Fibroblast of lung (primary cell): Measurements from ENCODE around the gene COL4A2.

Experiments used
- CTCF ChIP-seq, 2 donors: IDR thresholded peaks in 1 of 2; conservative IDR thresholded peaks in 1 of 2; 1 replicate in 1 of 2; 2 replicates in 1 of 2; pipeline ENCODE4 v1.5.1; 2011 to 2012; ENCODE audit warnings: low read length in 2 of 2, control low read depth in 1 of 2, inconsistent platforms in 1 of 2, low read depth in 1 of 2, mild to moderate bottlenecking in 1 of 2
- EZH2 ChIP-seq: IDR thresholded peaks from 2 replicates; pipeline ENCODE4 v1.5.1; 2012; ENCODE audit warnings: low read length, control low read depth, mild to moderate bottlenecking; ENCODE audit errors: missing control alignments

- no peak for TF ChIP-seq CTCF (conservative IDR thresholded peaks at IDR 0.05 in 1 of 2, IDR thresholded peaks at IDR 0.05 in 1 of 2; ENCODE audit: low read depth in 1 of 2, low read length in 2 of 2)
- no peak for TF ChIP-seq EZH2
Observed at GRCh38 chr13:110495881-110496280, 188.8 kb downstream of the COL4A2 start.
